Spinal cord (tissue), 10 donors: ENCODE data around the gene DDX56. TPM values are rescaled to one million over a fixed set of nuclear protein-coding genes. Genes with fewer than 3 reads are reported as not detected.

ENCODE experiments used
- DNase-seq, 6 donors: peaks; one replicate each; pipeline versions ENCODE4 v3.0.0 to v3.0.0-alpha.2; 2013 to 2015; ENCODE audit warnings: low spot score in 6 of 6, low read depth in 4 of 6
- H3K27ac ChIP-seq: one replicate; pipeline ENCODE4 v1.5.1; 2013; ENCODE audit warnings: low read depth, low read length, control low read depth
- H3K27me3 ChIP-seq: one replicate; pipeline ENCODE4 v1.6.1; 2013; ENCODE audit warnings: low read length; ENCODE audit not compliant: control insufficient read depth, insufficient read depth
- H3K36me3 ChIP-seq: one replicate; pipeline ENCODE4 v1.6.1; 2013; ENCODE audit warnings: low read length; ENCODE audit not compliant: control insufficient read depth, insufficient read depth
- H3K4me1 ChIP-seq: one replicate; pipeline ENCODE4 v1.6.1; 2013; ENCODE audit warnings: low read length; ENCODE audit not compliant: control insufficient read depth, insufficient read depth
- H3K4me3 ChIP-seq: one replicate; pipeline ENCODE4 v1.5.1; 2013; ENCODE audit warnings: low read depth, low read length, control low read depth
- H3K9me3 ChIP-seq: one replicate; pipeline ENCODE4 v1.6.1; 2013; ENCODE audit warnings: low read length; ENCODE audit not compliant: control insufficient read depth, insufficient read depth
- WGBS: methylation state at CpG from one replicate; pipeline ENCODE4 v1.1.5; 2013; ENCODE audit warnings: missing lambda C conversion rate; ENCODE audit not compliant: insufficient coverage; 5-methylcytosine and 5-hydroxymethylcytosine counted together
- polyA plus RNA-seq, 2 donors: library from polyadenylated mRNA; unstranded; fragments of 120-200 nt; gene quantifications; one replicate each; pipeline ENCODE4 v1.2.1, GENCODE V29; 2013; ENCODE audit not compliant: insufficient read length in 2 of 2
- total RNA-seq, 2 donors: library from RNA; depleted of rRNA in 1 of 2; stranded (reverse); fragments of 120-200 nt in 1 of 2; fragments of >200 nt in 1 of 2; gene quantifications; one replicate each; pipeline versions ENCODE4 v1.2.3 to v1.2.4, GENCODE V29; 2013 to 2014
- donor health status: healthy.

Gene DDX56
- total and polyA plus RNA-seq, 4 donors: 37.0 to 80.4 (median 60.8) TPM

DNA sequence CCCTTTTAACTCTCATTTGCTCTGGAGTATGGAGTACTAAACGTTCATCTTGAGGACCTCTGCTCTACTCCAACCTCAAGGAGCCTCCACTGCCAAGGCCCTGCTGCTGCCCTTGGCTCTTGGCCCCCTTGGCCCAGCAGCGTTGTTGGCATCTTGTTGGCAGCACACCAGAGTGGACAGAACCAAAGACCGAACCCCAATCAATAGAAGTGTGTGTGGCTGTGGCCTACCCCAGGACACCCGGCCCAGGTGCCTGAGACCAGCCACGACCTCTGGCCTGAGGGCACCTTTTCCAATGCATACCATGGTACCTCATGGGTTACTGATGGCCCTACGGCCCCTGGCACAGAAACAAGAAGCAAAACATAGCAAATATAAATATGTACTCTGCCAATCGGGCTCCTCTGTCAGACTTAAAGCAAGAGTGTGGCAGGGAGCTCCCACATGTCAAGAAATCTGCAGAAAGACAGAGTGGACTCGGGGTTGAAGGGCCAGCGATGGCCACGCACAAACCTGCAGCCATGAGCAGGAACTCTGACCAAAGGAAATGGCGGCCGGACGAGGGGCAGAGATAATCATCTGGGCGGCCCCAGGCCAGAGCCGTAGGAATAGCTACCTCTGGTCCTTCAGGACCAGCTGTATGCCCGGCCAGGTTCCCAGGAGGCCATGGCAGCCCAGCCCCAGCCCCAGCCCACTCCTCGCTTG is 35.5 kb downstream of the DDX56 start:
- Histone ChIP-seq H3K4me1 (no peaks in the 10 kb centered on the region), H3K4me3 (no peak overlapping the region), H3K27ac (no peak overlapping the region), H3K9me3 (no peaks in the 10 kb centered on the region), H3K27me3 (no peaks in the 10 kb centered on the region), H3K36me3 (no peaks in the 10 kb centered on the region)
- WGBS: 84% methylated on average over 17 of the region's 17 CpGs
- no peak for DNase-seq

DNA sequence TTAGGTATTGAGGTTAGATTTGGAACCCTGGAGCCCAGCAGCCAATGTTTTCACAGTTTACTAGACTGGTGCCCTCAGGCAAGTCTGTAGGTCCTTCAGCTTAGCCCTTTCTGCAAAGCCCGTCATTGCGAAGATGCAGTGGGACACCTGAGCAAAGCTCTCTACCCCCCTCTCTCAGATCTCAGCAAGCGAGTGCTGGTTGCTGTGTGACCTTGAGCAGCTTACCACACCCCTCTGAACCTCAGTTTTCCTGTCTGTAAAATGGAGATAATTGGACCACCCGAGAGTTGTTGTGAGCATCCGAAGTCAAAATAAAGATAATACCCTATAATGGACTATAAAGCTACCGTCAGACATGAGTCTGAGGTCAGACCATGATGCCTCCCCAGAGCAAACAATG is 36.3 kb downstream of the DDX56 start:
- H3K27me3 ChIP-seq: no peaks in the 10 kb centered on the region
- no peak overlapping the region for H3K27ac ChIP-seq
- H3K36me3 ChIP-seq: no peaks in the 10 kb centered on the region
- no peaks in the 10 kb centered on the region for H3K4me1 ChIP-seq
- WGBS: 100% methylated on average over 2 of the region's 6 CpGs
- DNase-seq: no peak
- no peaks in the 10 kb centered on the region for H3K9me3 ChIP-seq
- H3K4me3 ChIP-seq: no peak overlapping the region

DNA sequence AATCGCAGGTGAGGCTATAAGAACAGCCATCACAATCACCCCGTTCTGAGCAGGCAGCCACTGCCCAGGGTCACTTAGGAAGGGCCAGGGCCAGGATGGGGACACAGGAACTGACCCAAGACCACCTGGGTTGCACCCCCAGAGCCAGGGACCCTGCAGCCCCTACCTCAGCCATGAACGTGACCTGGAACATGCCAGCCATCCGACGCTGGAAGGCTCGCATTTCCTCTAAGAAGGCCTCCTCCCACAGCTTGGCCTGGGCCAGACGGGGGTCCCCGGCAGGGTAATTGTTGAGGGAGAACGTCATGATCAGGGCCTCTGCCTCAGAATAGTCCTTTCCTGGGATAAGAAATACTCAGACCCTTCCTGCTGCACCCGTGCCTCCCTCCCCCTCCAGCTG is 37.6 kb downstream of the DDX56 start:
- H3K27me3 ChIP-seq: no peaks in the 10 kb centered on the region
- H3K27ac ChIP-seq: no peak overlapping the region
- DNase-seq: no peak
- WGBS: 73% methylated on average over 9 of the region's 10 CpGs
- H3K36me3 ChIP-seq: no peaks in the 10 kb centered on the region
- H3K9me3 ChIP-seq: no peaks in the 10 kb centered on the region
- no peaks in the 10 kb centered on the region for H3K4me1 ChIP-seq
- H3K4me3 ChIP-seq: no peak overlapping the region

DNA sequence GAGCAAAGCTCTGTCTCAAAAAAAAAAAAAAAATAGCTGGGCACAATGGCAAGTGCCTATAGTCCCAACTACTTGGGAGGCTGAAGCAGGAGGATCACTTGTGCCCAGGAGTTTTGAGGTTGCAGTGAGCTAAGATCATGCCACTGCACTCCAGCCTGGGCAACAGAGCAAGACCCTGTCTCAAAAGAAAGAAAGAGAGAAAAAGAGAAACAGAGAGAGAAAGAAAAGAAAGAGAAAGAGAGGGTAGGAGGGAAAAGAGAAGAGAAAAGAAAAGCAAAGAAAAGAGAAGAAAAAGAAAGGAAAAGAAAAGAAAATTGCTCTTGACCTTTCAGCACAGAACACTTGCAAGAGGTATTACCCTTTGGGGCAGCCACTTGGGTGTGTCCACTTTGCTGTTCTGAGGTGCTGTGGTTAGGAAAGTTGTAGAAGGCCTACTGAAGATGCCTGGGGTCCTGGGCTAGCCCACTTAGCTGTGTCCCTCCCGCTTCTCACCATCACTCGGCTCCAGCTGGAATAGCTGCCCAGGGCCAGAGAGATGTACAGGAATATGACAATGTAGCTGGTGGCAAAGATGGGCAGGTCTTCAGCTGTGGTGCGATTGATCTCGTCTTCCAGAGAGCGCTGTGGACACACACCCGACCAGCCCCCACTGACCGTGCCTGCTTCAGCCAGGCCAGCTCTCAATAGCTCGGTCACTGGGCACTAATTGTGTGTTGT is 38.2 kb downstream of the DDX56 start:
- H3K4me1 ChIP-seq: no peaks in the 10 kb centered on the region
- no peaks in the 10 kb centered on the region for H3K9me3 ChIP-seq
- WGBS: 94% methylated on average over 8 of the region's 8 CpGs
- H3K36me3 ChIP-seq: no peaks in the 10 kb centered on the region
- DNase-seq: no peak
- H3K27me3 ChIP-seq: no peaks in the 10 kb centered on the region
- no peak overlapping the region for H3K4me3 ChIP-seq
- no peak overlapping the region for H3K27ac ChIP-seq

DNA sequence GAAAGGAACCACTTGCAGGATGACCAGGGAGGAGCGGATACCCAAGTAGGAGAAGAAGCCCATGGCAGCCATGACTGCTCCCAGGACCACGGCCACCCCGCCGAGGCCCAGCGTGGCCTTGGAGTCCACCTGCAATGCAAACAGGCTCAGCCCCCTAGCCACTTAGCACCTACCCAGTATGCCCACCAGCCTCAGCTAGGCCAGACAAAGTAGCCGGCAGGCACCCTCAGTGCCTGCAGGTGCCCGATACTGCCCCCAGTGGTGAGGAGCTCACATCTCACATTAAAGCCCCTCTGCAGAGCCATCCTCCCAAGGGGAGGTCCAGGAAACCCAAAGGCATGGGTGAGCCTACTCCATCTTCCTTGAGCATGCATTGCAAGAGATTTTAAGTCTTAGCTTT is 39.2 kb downstream of the DDX56 start:
- H3K4me1 ChIP-seq: no peaks in the 10 kb centered on the region
- H3K27ac ChIP-seq: no peak overlapping the region
- WGBS: 61% methylated on average over 7 of the region's 7 CpGs
- no peak overlapping the region for H3K4me3 ChIP-seq
- no peaks in the 10 kb centered on the region for H3K27me3 ChIP-seq
- DNase-seq: peak in 2 of 6 donors; percentile 17 to 21
- H3K9me3 ChIP-seq: no peaks in the 10 kb centered on the region
- no peaks in the 10 kb centered on the region for H3K36me3 ChIP-seq

DNA sequence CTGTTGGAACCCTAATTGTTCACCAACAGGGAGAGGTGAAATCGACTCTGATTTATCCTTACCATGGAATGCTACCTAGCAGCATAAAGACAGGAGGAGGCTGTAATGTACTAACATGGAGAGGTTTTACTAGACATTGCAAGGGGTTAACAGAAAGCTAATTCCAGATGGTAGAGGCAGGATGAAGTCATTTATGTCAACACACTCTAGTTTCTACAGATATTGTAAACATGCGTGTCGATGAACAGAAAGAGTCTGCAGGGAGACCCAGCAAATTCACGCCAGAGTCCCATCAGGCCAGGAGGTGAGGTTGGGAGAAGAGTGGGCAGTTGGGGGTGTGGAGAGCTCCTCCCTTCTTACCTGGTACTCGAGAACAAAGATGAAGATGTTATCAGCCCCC is 39.6 kb downstream of the DDX56 start:
- Histone ChIP-seq H3K9me3 (no peaks in the 10 kb centered on the region), H3K27me3 (no peaks in the 10 kb centered on the region), H3K27ac (no peak overlapping the region), H3K36me3 (no peaks in the 10 kb centered on the region), H3K4me3 (no peak overlapping the region), H3K4me1 (no peaks in the 10 kb centered on the region)
- no CpG with 5 or more reads among the region's 5 CpGs for WGBS
- no peak for DNase-seq

DNA sequence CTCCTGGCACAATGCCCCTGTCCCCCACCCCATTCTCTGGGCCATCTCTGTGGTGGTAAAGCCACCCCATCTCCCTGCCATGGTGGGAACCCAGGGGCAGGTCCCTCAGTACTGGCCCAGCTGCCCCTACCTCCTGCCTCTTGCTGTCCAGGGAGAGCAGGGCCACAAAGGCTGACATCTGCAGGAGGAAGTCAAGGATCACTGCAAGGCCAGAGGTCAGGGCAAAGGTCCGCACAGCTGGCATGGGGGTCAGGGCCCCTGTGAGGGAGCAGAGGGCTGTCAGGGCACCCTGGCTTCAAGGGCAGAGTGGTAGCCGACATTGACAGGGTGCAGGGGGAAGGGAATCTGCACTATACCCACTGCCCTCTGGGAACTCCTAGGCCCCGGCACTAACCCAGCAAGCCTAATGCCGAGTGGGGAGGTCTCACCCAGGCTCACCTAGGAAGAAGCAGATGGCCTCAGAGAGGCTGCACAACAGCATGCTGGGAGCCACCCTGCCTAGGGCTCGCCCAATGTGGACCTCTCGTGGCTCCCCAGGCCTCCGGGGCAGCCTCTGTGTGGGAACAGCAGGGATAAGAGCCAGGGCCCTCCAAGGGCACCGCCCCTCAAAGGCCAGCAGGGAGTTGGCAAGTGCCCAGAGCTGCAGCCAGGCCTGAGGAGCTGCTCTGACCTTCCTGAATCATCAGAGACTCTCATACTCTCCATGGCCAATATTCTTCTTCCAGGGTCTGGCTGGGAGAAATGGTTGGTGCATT is 40.2 kb downstream of the DDX56 start:
- Histone ChIP-seq H3K4me3 (no peak overlapping the region), H3K36me3 (no peaks in the 10 kb centered on the region), H3K27ac (no peak overlapping the region), H3K27me3 (no peaks in the 10 kb centered on the region), H3K4me1 (no peaks in the 10 kb centered on the region), H3K9me3 (no peaks in the 10 kb centered on the region)
- 73% methylated on average over 7 of the region's 8 CpGs for WGBS
- no peak for DNase-seq

DNA sequence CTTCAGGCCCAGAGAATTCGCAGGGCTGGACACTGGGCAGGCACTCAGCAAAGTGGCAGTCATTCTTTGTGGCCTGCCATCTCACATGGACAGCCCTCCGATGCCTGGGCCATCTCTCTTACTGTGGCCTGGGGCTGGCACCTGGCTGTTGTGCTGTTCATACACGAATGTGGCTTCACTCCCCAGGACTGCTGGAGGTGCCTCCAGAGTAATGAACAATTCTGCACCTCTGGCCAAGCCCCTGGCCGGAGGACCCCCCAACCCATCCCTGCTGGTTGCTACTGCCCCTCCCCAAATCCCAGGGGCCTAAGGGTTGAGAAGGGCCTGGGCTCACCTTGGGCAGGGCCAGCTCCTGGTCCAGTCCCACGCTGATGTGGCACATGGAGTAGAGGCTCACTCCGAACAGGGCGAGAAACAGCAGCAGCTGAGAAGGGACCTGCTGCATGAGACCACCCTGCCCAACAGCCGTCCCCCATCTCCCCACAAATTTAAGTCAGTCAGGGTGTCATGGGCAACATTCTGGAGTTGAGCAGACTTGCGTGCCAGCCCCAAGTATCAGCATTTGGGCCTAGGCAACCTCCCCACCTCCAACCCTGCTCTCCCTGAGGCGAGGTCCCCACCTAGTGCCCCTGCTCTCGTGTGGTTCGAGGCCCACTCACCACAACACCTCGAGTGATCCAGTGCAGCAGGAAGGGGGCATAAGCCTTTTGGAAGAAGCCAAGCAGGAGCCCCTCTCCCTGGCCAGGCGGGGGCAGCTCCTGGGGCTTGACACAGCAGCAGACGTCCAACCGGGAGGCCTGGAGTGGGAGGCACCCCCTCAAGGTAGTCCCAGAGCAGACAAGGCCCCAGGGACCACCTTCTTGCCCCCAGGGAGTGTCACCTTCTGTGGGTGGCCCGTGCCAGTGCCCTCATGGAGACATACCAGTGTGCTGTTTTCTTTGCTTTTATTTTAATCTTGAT is 42.0 kb downstream of the DDX56 start:
- H3K9me3 ChIP-seq: no peaks in the 10 kb centered on the region
- H3K27me3 ChIP-seq: no peaks in the 10 kb centered on the region
- no peak overlapping the region for H3K27ac ChIP-seq
- no peak for DNase-seq
- H3K4me3 ChIP-seq: no peak overlapping the region
- H3K36me3 ChIP-seq: no peaks in the 10 kb centered on the region
- WGBS: 86% methylated on average over 16 of the region's 17 CpGs
- H3K4me1 ChIP-seq: no peaks in the 10 kb centered on the region

DNA sequence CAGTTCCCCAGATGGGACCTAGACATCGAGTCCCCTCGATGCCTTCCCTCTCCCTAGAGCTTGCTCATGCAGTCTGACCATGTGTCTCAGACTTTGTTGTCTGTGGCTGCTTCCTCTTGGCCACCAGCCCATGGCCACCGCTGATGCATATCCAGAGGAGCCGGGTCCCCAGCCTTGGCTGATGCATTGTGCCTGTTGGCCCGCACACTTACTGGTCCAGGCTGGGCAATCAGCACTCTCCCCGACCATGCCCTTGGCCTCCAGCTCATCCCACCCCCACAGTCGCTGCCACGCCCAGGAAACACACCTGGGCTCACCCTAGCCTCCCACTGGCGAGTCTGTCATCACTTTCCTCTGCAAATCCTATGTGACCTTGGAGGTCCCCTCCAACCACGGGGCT is 42.7 kb downstream of the DDX56 start:
- H3K9me3 ChIP-seq: peaks cover 2% of the 10 kb centered on the region
- H3K4me1 ChIP-seq: no peaks in the 10 kb centered on the region
- no peak overlapping the region for H3K27ac ChIP-seq
- no peak overlapping the region for H3K4me3 ChIP-seq
- DNase-seq: no peak
- no peaks in the 10 kb centered on the region for H3K36me3 ChIP-seq
- H3K27me3 ChIP-seq: no peaks in the 10 kb centered on the region
- WGBS: 81% methylated on average over 10 of the region's 10 CpGs
